CD14-positive monocyte (primary cell): Measurements from ENCODE around the gene CENPP. TPM values are rescaled to one million over a fixed set of nuclear protein-coding genes. Genes with fewer than 3 reads are reported as not detected.

Experiments
- DNase-seq, 3 donors: peaks; one replicate each; pipeline ENCODE4 v3.0.0-alpha.2; 2011 to 2022
- H2AFZ ChIP-seq: 2 replicates; pipeline ENCODE4 v1.6.0; 2012; ENCODE audit warnings: mild to moderate bottlenecking, low read depth, low read length, inconsistent platforms; ENCODE audit not compliant: insufficient read depth, poor library complexity, severe bottlenecking
- H3K27ac ChIP-seq, 2 donors: 1 replicate in 1 of 2; 2 replicates in 1 of 2; pipeline ENCODE4 v1.5.1; 2012 to 2013; ENCODE audit warnings: low read length in 2 of 2, control low read depth in 1 of 2, inconsistent platforms in 1 of 2, low read depth in 1 of 2, mild to moderate bottlenecking in 1 of 2
- H3K27me3 ChIP-seq, 2 donors: one replicate each; pipeline versions ENCODE4 v1.6.0 to v1.6.1; 2011 to 2013; ENCODE audit warnings: low read length in 2 of 2; ENCODE audit not compliant: control insufficient read depth in 2 of 2, insufficient read depth in 2 of 2
- H3K36me3 ChIP-seq, 2 donors: replicated peaks in 1 of 2; 1 replicate in 1 of 2; 2 replicates in 1 of 2; pipeline versions ENCODE4 v1.5.1 to v1.6.1; 2012 to 2013; ENCODE audit warnings: low read length in 2 of 2, control low read depth in 1 of 2, inconsistent platforms in 1 of 2, mild to moderate bottlenecking in 1 of 2; ENCODE audit not compliant: insufficient read depth in 2 of 2, control insufficient read depth in 1 of 2
- H3K4me1 ChIP-seq, 2 donors: 1 replicate in 1 of 2; 2 replicates in 1 of 2; pipeline versions ENCODE4 v1.5.1 to v1.6.1; 2012 to 2013; ENCODE audit warnings: low read length in 2 of 2, control low read depth in 1 of 2, inconsistent platforms in 1 of 2, mild to moderate bottlenecking in 1 of 2, moderate library complexity in 1 of 2; ENCODE audit not compliant: insufficient read depth in 2 of 2, control insufficient read depth in 1 of 2
- H3K4me2 ChIP-seq: replicated peaks from 2 replicates; pipeline ENCODE3; 2012; ENCODE audit warnings: low read length, moderate library complexity, mild to moderate bottlenecking; ENCODE audit not compliant: poor library complexity, severe bottlenecking; ENCODE audit errors: extremely low read depth
- H3K4me3 ChIP-seq, 3 experiments: fragments of 200-600 bp in 1 of 3; sonication (generic) in 1 of 3; replicated peaks in 1 of 3; 1 replicate in 2 of 3; 2 replicates in 1 of 3; pipeline ENCODE4 v1.5.1; 2011 to 2013; ENCODE audit warnings: low read length in 3 of 3, mild to moderate bottlenecking in 3 of 3, control low read depth in 2 of 3, low read depth in 2 of 3, inconsistent platforms in 1 of 3, moderate library complexity in 1 of 3
- H3K79me2 ChIP-seq: 2 replicates; pipeline ENCODE4 v1.6.0; 2012; ENCODE audit warnings: mild to moderate bottlenecking, control low read depth, inconsistent platforms, low read length, moderate library complexity; ENCODE audit not compliant: insufficient read depth
- H3K9ac ChIP-seq: 2 replicates; pipeline ENCODE4 v1.6.0; 2017; ENCODE audit warnings: low read length, mild to moderate bottlenecking; ENCODE audit not compliant: insufficient read depth, poor library complexity, severe bottlenecking
- H3K9me3 ChIP-seq, 2 donors: replicated peaks in 1 of 2; 1 replicate in 1 of 2; 2 replicates in 1 of 2; pipeline versions ENCODE4 v1.5.1 to v1.6.1; 2012 to 2013; ENCODE audit warnings: low read length in 2 of 2, control low read depth in 1 of 2; ENCODE audit not compliant: control insufficient read depth in 1 of 2, insufficient read depth in 1 of 2
- H4K20me1 ChIP-seq: 2 replicates; pipeline ENCODE4 v1.6.0; 2012; ENCODE audit warnings: mild to moderate bottlenecking, low read length, control low read depth, moderate library complexity; ENCODE audit not compliant: insufficient read depth
- H3K27ac Mint-ChIP-seq, 7 donors: one replicate each; pipeline ENCODE4 v1.8.0; 2020; ENCODE audit warnings: mild to moderate bottlenecking in 7 of 7, mixed read lengths in 7 of 7, moderate library complexity in 6 of 7, inconsistent platforms in 2 of 7
- H3K27me3 Mint-ChIP-seq, 3 donors: one replicate each; pipeline ENCODE4 v1.8.0; 2021 to 2022; ENCODE audit warnings: low read depth in 3 of 3, mild to moderate bottlenecking in 3 of 3, mixed read lengths in 3 of 3, moderate library complexity in 3 of 3, inconsistent platforms in 1 of 3
- H3K36me3 Mint-ChIP-seq, 2 donors: one replicate each; pipeline ENCODE4 v1.8.0; 2020; ENCODE audit warnings: mixed read lengths in 2 of 2, inconsistent platforms in 1 of 2, mild to moderate bottlenecking in 1 of 2
- H3K4me1 Mint-ChIP-seq: one replicate; pipeline ENCODE4 v1.8.0; 2020; ENCODE audit warnings: mild to moderate bottlenecking, mixed read lengths
- H3K4me3 Mint-ChIP-seq, 2 donors: one replicate each; pipeline ENCODE4 v1.8.0; 2020; ENCODE audit warnings: mild to moderate bottlenecking in 2 of 2, mixed read lengths in 2 of 2, moderate library complexity in 1 of 2
- H3K9me3 Mint-ChIP-seq, 7 donors: one replicate each; pipeline ENCODE4 v1.8.0; 2020 to 2022; ENCODE audit warnings: mixed read lengths in 7 of 7, mild to moderate bottlenecking in 6 of 7, moderate library complexity in 6 of 7, inconsistent platforms in 2 of 7
- WGBS: methylation state at CpG from one replicate; pipeline ENCODE4 v1.1.5; 2013; ENCODE audit warnings: missing lambda C conversion rate; ENCODE audit not compliant: insufficient coverage; 5-methylcytosine and 5-hydroxymethylcytosine counted together
- intact Hi-C, 2 donors: fragments of 100-400 bp; cut with micrococcal nuclease; formaldehyde crosslinking; loops; one replicate each; pipeline versions ENCODE4 v1.15.0 to v1.15.1; 2023
- polyA plus RNA-seq, 3 donors: library from polyadenylated mRNA; depleted of rRNA in 1 of 3; unstranded in 2 of 3; stranded (reverse) in 1 of 3; fragments of 300-500 nt in 2 of 3; fragments of >200 nt in 1 of 3; fragmentation: Illumina TruSeq in 2 of 3; gene quantifications; 1 replicate in 2 of 3; 2 replicates in 1 of 3; pipeline ENCODE4 v1.2.3, GENCODE V29; 2012 to 2021
- TF ChIP-seq, protein P1 (sequence below): fragments of 200-600 bp; IDR thresholded peaks from one replicate; pipeline ENCODE4 v1.8.0; 2022; ENCODE audit warnings: antibody characterized with exemption, mild to moderate bottlenecking

CENPP gene
- polyA plus RNA-seq, 3 donors = 0.50 to 1.1 (median 1.1) TPM

DNA sequence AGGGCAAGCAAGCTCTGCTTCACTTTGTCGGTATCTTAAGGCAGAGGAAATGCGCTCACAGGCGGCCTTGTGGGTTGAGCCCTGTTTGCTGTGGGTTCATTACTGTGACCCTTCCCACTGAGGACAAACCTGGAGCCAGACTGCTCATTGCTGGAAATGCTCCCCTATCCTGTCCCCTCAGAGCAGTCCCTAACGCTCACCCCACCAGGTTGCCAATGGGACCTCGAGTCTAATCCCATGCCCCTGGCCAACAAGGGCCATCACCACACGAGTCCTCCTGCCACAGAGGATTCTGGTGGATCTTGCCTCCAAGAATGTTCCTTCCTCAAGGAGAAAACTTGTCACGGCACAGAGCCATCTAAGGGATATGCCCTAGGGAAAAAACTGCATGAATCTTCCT is 329.6 kb downstream of the CENPP start:
- H3K79me2 ChIP-seq = peaks cover 11% of the 10 kb centered on the region
- peaks cover 65 to 85% of the 10 kb centered on the region in 2 donors for H3K36me3 ChIP-seq
- H3K36me3 Mint-ChIP-seq = peaks cover 63 to 73% of the 10 kb centered on the region in 2 donors

DNA sequence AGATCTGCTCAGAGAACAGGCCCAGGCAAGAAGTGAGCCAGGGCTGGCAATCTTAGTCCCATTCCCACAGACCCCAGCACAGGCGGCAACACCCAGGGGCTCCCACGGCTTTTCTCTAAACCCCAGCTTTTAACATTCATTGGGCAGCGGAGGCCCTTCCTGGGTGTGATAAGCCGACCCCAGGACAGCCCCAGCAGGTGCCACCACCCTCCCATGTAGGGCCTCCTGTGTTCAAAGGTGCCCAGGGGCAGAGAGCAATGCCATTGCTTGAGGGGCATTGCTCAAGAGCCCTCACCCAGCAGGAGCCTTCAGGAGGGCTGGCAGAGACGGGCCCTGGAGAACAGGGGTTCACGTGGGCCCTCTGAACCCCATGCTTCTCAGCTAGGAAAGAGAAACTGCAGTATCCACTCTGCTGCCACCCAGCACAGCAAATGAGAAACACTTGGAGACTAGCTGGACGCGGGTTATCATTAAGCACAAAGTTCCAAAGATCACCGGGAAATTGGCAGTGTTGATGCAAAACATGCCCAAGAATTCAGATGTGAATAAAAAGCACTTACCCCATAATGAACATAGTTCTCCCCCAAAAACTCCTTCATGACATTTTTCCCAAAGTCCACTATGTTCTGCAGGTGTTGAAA is 330.3 kb downstream of the CENPP start:
- Histone ChIP-seq H3K9ac (no peak overlapping the region), H3K79me2 (peaks cover 17% of the 10 kb centered on the region), H3K27ac (no peak overlapping the region), H3K9me3 (no peaks in the 10 kb centered on the region), H4K20me1 (peaks cover 21% of the 10 kb centered on the region), H3K27me3 (no peaks in the 10 kb centered on the region), H3K4me3 (no peak overlapping the region), H2AFZ (no peak overlapping the region), H3K36me3 (peaks cover 59 to 78% of the 10 kb centered on the region in 2 donors), H3K4me1 (no peaks in the 10 kb centered on the region), H3K4me2 (no peak overlapping the region)
- Mint-ChIP-seq H3K4me1 (no peaks in the 10 kb centered on the region), H3K27ac (peak overlapping the region in 1 of 7 donors; percentile 40), H3K36me3 (peaks cover 56 to 67% of the 10 kb centered on the region in 2 donors), H3K4me3 (no peak overlapping the region), H3K27me3 (peaks cover 0 to 2% (median 0%) of the 10 kb centered on the region in 3 donors), H3K9me3 (no peaks in the 10 kb centered on the region)
- TF ChIP-seq, protein P1, sequence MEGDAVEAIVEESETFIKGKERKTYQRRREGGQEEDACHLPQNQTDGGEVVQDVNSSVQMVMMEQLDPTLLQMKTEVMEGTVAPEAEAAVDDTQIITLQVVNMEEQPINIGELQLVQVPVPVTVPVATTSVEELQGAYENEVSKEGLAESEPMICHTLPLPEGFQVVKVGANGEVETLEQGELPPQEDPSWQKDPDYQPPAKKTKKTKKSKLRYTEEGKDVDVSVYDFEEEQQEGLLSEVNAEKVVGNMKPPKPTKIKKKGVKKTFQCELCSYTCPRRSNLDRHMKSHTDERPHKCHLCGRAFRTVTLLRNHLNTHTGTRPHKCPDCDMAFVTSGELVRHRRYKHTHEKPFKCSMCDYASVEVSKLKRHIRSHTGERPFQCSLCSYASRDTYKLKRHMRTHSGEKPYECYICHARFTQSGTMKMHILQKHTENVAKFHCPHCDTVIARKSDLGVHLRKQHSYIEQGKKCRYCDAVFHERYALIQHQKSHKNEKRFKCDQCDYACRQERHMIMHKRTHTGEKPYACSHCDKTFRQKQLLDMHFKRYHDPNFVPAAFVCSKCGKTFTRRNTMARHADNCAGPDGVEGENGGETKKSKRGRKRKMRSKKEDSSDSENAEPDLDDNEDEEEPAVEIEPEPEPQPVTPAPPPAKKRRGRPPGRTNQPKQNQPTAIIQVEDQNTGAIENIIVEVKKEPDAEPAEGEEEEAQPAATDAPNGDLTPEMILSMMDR = no peak
- no peak for DNase-seq
- intact Hi-C loops = no loop called here
- 96% methylated on average over 9 of the region's 9 CpGs for WGBS

More for the DNA sequence above, 329.6 kb downstream of the CENPP start:
- no peak overlapping the region for H3K9ac ChIP-seq
- TF ChIP-seq, protein P1 = no peak
- H3K4me1 ChIP-seq = no peaks in the 10 kb centered on the region
- no peak for DNase-seq
- Mint-ChIP-seq H3K9me3 (no peaks in the 10 kb centered on the region), H3K4me3 (no peak overlapping the region), H3K27me3 (peaks cover 0 to 2% (median 0%) of the 10 kb centered on the region in 3 donors), H3K4me1 (no peaks in the 10 kb centered on the region), H3K27ac (peak overlapping the region in 3 of 7 donors; percentile 27 to 55 (median 34))
- no peak overlapping the region for H3K4me2 ChIP-seq
- H4K20me1 ChIP-seq = peaks cover 15% of the 10 kb centered on the region
- no peaks in the 10 kb centered on the region for H3K9me3 ChIP-seq
- no peak overlapping the region for H3K27ac ChIP-seq
- H2AFZ ChIP-seq = no peak overlapping the region
- H3K27me3 ChIP-seq = no peaks in the 10 kb centered on the region
- 97% methylated on average over 7 of the region's 7 CpGs for WGBS
- H3K4me3 ChIP-seq = no peak overlapping the region
- intact Hi-C loops = no loop called here
